T-helper 2 cell treated with Interferon-gamma antibody and Interleukin-4, amounts not matched to agents 100 ng/mL and 5 ng/mL, for 36 hours (primary cell): ENCODE results near the gene DSTN. TPM values are rescaled to one million over a fixed set of nuclear protein-coding genes. Genes with fewer than 3 reads are reported as not detected.

Source experiments
- intact Hi-C: fragments of 100-400 bp; cut with micrococcal nuclease; formaldehyde crosslinking; loops from one replicate; pipeline ENCODE4 v1.15.1; 2023
- total RNA-seq: library from RNA; stranded (reverse); gene quantifications from 2 replicates; pipeline ENCODE4 v1.2.3, GENCODE V29; 2022

The DSTN gene
- total RNA-seq, 1 donor from 2014 or later, result 87.8 TPM

- intact Hi-C loops, result no loop called here
Observed at GRCh38 chr20:17543531-17544131, 26.2 kb upstream of the DSTN start.

GRCh38 chr20:17545127-17545526 is 24.7 kb upstream of the DSTN start:
- intact Hi-C loops, result no loop called here

DNA sequence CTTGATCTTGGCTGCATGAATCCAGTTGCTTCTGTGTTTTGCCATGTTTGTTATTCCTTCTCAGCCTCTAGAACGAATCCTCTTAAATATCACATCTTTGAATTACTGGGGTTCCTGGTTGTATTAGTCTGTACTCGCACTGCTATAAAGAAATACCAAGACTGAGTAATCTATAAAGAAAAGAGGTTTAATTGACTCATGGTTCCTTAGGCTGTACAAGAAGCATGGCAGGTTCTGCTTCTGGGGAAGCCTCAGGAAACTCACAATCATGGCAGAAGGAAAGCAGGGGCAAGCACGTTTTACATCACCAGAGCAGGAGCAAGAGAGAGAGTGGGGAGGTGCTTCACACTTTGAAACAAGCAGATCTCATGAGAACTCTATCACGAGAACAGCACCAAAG is 20.7 kb upstream of the DSTN start:
- intact Hi-C loops, result no loop called here

DNA sequence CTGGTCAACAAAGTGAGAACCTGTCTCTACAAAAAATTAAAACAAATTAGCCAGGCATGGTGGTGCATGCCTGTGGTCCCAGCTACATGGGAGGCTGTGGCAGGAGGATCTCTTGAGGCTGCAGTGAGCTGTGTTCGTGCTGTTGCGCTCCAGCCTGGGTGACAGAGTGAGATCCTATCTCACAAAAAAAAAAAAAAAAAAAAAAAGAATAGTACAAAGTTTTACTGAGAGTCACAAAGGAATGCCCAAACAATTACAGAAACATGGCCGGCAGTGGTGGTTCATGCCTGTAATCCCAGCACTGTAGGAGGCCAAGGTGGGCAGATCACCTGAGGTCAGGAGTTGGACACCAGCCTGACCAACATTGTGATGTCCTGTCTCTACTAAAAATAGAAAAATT is 14.8 kb upstream of the DSTN start:
- intact Hi-C loops, result no loop called here

DNA sequence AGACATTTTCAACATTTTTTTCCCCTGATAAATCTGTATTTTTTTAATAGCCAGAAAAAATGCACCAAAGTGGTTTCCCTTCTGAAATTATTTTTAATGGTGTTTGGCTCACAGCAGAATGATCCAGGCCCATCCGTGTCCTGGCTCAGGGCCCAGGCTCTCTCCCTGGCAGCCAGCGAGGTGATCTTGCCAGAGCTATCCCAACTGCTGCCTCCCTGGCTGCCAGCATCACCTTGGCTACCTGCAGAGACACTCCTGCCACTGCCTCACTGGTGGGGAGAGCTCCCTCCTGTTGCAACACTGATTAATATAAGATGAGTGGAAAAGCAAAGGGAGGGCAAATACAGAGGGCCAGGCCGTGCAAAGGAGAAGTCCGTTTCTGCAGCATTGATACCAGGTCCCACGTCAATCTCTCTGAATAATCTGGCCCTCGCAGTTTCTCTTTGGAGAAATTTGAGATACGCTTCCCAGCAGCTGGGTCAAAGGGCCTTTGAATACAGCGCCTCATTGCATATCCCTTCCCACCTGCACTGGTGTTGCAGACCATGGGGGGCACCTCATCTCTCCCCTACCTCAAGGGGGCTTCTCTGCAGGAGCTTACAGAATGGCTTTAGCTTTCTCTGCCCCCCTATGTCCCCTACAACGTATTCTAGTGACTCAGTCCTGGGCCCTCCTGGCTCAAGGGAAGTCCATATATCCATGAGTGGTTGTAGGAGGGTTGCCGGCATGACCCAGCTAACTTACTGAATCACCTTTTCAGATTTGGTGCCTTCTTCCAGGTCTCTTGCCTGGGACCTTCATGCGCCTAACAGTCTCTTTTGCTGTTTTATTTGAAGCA is 12.8 kb upstream of the DSTN start:
- intact Hi-C loops, result no loop called here

DNA sequence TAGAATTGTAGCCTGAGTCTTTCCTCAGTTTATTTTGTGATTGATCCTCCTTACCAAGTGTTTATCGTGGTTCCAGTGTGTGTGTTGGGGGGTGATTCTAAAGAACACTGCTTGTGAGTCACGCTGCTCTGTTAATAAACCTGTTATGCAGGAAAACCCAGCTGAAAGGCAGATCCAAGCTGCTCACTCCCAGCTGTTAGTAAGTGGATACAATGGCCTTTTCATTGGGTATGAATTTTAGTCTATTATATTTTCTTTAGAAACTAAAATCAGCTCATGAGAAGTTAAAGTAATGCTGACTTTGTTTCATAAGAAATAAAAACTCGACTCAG is 12.2 kb upstream of the DSTN start:
- intact Hi-C loops, result no loop called here

DNA sequence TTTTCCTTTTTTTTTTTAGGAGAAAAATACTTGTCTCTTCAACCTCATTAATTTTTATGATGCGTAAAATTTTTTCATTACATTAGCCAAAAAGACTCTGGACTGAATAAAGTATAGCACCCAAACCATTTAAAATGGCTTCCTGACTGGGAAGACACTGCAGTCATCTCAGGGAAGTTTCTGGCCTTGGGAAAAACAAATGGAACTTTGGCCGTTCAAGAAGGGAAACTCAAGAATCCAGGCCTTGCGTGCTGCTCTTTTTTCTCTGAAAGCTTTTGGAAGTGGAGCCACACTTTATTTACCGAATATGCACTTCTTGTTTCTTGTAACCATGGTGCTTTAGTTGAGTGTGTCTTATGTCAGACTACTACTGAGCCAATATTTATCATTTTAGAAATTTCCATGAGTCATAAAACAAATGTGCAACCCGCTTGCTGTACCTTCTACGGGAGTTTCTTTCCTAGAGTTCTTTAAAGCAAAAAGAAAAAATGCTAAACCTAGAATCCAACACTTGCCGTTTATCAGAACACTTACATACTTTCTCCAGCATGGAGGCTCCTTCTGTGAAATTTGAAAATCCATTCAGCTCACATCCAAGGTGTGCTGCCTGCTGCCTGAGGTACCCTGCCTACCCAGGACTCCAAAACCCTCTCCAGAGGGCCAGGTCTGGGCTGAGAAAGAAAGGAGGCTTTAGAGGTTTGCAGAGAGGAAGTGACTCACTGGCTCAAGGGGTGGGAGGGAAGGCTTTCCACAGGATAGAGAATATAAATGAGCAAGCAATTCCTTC is 11.5 kb upstream of the DSTN start:
- intact Hi-C loops, result no loop called here

GRCh38 chr20:17558941-17559304 is 11.0 kb upstream of the DSTN start:
- intact Hi-C loops, result no loop called here

DNA sequence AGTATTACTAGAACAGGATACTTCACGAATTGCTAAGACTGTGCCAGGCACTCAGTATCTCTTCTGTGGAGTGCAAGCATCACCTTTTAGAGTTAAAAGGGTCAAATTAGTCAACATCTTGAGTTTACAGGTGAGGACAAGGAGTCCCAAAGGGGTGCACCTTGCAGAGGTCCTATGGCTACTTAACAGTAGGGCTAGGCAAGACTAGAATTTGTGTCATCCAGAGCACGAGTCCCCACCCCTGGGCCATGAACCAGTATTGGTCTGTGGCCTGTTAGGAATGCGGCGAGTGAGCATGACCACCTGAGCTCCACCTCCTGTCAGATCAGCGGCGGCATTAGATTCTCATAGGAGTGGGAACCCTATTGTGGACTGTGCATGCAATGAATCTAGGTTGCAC is 10.5 kb upstream of the DSTN start:
- intact Hi-C loops, result no loop called here

DNA sequence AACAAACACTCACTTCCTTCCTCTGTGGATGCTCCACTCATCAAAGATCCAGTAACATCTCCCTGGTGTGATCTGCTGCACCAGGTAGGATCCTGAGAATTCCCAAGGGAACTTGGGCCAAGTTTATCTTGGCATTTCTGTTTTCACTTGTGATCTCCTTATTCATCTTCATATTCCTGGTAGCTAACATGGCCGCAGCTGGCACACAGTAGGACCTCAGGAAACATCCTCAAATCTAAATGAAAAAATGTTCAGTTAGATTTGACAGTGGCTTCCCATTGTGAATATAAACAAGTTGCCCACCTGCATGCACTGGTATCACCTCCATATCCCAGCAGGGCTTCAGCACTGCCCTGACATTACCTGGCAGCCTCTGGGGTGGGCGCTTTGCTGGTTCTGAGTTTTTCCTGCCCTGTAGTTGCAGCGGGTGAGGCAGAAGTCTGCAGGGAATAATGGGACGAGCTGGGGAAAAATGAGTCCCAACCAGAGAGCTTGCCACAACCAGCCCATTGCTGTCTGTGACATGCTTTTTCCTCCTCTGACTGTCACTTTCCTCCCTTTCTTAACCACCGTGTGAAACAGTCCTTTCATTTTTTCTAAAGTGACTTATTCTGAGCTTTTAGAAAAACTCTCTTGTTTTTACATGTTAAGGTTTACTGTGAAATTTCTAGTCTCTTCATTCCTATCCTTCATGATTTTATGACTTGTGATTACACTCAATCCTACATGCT is 9.4 kb upstream of the DSTN start:
- intact Hi-C loops, result no loop called here

GRCh38 chr20:17562804-17563305 is 7.0 kb upstream of the DSTN start:
- intact Hi-C loops, result no loop called here

DNA sequence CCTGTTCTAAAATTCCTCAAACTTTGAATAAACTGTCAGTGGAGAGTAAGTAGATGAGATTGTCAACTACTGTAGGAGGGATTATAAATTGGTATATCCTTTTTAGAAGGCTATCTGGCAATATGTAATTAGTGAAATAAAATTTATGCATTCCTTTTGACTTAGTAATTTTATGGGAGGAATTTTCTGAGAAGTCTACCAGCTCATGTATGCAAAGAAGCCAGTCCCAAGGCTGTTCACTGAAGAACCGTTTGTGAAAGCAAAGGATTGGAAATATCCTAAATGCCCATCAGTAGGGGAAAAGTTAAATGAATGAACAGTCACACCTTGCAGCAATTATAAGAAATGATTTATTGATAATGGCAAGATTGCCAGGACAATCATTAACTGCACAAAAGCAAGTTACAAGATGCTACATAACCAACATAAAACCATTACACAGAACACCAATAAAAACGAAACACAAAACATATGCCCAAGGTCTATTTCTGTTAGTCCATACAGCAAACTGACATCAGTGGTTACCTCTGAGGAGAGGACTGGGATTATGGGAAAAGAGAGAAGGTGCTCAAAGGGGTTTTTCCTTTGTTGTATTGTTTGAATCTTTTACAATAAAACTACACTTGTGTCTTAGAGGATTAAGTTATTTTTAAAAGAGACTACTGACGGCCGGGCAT is 4.6 kb upstream of the DSTN start:
- intact Hi-C loops, result no loop called here

GRCh38 chr20:17566345-17566744 is 3.5 kb upstream of the DSTN start:
- intact Hi-C loops, result no loop called here

DNA sequence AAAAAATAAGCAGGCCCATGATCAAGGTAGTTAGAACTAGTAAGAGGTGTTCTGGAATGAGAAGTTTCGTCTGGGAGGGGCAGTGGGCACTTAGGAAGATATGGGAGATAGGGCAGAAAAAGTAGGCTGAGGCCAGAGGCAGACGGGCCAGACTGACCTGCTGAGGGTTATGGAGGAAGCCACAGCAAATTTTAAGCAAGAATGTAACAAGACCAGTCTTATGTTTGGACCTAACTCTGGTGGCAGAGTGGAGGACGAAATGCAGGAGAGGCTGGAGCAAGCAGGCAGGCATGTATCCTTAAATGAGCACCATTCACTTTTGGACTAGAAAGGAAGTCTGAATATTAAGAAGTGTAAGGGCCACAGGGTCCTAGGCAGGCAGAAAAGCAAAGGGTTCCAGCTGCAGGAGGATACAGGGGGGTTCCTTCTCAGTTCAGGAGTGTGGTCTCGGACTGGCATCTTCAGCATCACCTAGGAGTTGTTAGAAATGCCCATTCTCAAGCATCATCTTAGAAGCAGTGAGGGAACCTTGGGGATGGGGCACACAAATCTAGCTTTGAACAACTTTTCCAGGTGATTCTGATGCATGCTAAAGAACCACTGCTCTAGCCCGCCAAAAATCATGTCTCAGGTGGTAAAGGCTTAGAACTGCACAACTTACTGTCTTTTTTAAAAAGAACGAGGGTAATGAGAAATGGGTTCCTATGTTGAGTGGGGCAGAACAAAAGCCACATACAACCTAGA is 1.7 kb upstream of the DSTN start:
- intact Hi-C loops, result no loop called here

DNA sequence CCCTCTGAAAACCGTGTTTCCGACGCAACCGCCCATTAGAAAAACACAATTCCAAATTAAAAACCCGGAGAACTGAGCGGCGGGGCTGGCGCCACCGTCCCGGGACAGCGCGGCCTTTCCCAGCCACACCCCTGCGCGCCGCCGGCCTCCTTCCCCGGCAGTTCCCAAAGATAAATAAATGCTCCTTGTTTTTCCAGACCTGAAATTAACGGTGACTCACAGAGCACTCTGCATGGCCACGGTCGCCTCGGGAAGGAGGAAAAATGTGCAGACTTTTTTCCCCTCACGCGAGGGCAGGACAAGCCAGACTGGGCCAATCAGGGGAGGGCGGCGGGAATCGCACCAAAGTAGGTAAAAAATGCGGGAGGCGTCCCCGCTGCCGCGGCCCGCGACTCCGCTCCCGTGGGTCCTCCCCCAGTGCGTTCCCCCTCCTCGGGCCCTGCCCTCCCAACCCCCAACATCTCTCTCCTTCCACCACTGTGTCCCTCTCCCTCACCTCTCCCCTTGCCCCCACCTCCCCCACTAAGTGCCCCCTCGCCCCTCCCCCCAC is 828 bp upstream of the DSTN start:
- intact Hi-C loops, result no loop called here

DNA sequence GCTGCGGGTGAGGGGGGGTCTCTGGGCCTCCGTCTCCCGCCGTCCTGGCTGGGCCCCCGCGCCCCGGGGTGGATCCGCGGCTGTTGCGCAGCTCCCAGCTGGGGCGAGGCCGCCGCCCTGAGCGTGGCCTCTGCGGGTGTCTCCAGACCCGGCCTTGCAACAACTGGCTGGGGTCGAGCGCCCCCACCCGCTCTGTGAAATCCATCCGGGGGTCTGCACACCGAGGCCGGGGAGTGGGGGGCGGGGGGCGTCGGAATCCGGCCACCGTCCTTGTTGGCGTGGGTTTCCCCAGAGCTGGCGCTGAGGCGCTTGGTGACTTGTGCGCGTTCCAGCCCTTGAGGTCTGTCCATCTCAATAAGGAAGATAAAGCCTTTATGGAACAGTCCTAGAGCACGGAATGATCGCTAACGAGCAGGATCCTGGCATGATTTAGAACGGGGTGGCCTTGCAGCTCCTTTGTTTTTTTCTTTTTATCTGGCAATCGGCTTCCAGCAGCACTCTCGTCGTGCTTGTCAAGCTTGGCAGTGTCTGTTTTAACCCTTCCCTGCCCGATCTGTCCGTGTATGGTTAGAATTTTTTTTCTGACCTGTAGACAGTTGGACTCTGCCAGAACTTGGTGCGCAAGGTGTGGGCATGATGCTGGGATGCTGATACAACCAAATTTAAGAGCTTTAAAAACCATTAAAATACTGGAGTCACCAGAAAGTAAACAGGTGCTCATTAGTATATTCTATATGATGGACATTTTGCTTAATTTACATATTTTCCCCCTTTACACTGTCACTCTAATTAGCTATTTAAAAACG is 675 bp downstream of the DSTN start:
- intact Hi-C loops, result loop anchor here (1.0 to 2.0 kb wide), 5 partner anchors 34 to 397 kb away; partner anchors contain the start of gene RRBP1

- intact Hi-C loops, result loop anchor here (2.0 kb wide), 2 partner anchors 34 to 40 kb away; no protein-coding TSS in a partner anchor
Observed at GRCh38 chr20:17571153-17571527, 1.3 kb downstream of the DSTN start.

- intact Hi-C loops, result no loop called here
Observed at GRCh38 chr20:17572034-17572638, 2.3 kb downstream of the DSTN start.

DNA sequence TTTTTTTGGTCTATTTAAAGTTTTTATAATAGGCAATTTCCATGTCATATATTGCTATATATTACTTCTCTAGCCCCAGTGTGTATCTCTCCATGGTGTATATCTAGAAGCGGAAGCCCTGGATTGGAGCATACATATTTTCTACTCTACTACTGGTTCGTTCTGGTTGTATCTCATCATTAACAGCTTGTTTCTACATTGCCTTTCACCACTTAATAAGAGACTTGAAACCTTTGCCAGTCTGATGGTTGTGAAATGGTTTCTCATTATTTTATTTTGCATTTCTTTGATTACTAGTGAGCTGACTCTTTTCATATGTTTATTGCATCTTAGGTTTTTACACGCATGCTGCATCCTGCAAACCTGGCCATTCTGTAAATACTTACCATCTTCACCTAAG is 3.6 kb downstream of the DSTN start:
- intact Hi-C loops, result no loop called here
